AML-193 (cell line): ENCODE results near the gene POLR3C.
"Not testable (repeated sequence)": the region's sequence is repeated elsewhere in the genome, so short reads cannot be mapped to it uniquely, and the experiment has no call there.

Source experiments
- DNase-seq, 2 experiments: peaks; one replicate each; lab custom pipeline; 2025; lab: John Stamatoyannopoulos, UW

POLR3C gene, protein sequence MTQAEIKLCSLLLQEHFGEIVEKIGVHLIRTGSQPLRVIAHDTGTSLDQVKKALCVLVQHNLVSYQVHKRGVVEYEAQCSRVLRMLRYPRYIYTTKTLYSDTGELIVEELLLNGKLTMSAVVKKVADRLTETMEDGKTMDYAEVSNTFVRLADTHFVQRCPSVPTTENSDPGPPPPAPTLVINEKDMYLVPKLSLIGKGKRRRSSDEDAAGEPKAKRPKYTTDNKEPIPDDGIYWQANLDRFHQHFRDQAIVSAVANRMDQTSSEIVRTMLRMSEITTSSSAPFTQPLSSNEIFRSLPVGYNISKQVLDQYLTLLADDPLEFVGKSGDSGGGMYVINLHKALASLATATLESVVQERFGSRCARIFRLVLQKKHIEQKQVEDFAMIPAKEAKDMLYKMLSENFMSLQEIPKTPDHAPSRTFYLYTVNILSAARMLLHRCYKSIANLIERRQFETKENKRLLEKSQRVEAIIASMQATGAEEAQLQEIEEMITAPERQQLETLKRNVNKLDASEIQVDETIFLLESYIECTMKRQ

DNA sequence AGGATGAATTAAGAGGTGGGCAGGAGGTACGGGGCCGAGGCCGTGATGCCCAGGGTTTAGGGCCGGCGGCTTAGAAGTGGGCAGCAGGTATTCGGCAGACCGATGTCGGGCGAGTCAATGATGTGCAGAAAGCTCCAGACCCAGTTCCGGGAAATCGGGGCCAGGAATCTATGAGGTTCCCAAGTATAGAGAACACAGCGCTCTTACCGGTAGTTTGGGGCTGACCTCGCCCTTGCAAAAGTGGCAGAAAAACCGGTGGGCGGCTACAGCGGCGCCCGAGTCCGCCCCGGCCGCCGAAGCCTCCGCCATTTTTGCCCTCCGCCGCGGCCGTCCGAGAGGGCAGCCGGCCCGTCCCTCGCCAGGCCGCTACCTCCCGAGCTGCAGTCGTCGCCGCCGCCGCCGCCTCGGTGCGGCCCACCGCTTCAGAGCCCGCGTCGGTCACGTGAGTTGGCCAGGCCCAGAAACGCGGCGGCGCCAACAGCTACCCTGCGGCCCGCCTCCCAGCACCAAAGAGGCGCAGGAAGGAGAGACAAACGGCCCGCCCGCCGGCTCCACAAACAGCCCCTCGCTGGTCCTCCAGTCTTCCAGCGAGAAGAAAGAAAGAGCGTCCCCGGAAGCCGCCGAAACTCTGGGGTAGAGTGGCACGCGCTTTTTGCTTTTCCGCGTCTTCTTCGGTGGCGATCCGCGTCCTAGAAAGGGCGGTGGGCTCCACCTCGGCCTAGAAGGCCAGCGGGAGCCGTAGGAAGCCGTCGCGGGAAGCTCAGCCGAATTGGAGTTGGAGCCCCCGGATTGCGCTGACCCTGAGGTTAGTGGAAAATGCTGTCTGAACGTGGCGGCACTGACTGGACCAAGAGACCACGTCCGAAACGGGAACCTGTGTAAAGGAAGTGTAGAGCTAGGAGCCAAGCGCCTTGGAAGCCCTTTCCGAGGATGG is at the start of gene POLR3C, which contains the start of gene RNF115:
Gene POLR3C, plus strand, starts transcription at position 636 of the 934 bp plus-strand sequence. CDS start 1,577 bp downstream, outside the sequence.
Gene RNF115, minus strand, starts transcription at position 531 of the 934 bp plus-strand sequence. Its CDS starts 222 bp downstream, at position 309.
- peak; percentile 89 to 92 for DNase-seq

DNA sequence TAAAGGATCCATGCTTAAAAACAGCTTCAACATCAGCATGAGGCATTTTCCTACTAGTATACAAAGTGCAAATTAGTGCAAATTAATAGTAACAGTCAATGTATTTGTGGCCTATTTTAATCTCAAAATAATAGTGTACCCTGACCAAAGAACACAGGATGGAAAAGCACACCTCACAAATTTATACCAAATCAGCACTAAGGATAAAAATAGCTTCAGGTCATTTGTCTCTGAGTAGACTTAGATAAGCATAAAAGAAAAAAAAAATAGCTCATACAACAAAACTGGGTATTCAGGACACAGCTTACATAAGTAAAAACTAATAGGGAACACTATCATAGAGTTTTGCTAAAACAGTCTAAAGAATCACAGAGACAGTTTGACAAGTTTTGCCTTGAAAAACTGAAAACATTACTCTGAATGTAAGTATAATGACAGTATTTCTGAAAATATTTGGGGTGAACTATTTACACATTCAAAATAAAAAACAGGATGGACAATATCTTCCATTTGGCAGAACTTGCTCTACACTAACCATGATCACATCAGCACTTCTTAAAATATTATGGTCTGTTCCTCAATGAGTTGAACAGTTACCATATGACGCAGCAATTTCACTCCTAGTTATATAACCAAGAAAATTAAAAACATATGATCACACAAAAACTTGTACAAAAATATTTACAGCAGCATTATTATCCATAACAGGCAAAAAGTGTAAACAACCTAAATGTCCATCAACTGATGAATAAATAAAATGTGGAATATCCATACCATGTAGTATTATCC is 46.4 kb upstream of the POLR3C start:
- DNase-seq: no peak

DNA sequence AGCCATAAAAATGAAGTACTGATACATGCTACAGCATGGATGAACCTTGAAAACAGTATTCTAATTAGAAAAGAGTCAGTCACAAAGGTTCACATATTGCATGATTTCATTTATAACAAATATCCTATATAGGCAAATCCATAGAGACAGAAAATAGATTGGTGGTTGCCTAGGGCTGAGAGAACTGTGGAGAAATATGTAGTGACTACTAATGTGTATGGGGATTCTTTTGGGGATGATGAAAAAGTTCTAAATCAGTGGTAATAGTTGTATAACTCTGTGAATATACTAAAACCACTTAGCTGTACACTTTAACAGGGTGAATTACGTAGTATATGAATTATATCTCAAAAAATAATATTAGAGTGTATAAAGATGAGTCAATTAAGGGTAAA is 45.9 kb upstream of the POLR3C start:
- no peak for DNase-seq

DNA sequence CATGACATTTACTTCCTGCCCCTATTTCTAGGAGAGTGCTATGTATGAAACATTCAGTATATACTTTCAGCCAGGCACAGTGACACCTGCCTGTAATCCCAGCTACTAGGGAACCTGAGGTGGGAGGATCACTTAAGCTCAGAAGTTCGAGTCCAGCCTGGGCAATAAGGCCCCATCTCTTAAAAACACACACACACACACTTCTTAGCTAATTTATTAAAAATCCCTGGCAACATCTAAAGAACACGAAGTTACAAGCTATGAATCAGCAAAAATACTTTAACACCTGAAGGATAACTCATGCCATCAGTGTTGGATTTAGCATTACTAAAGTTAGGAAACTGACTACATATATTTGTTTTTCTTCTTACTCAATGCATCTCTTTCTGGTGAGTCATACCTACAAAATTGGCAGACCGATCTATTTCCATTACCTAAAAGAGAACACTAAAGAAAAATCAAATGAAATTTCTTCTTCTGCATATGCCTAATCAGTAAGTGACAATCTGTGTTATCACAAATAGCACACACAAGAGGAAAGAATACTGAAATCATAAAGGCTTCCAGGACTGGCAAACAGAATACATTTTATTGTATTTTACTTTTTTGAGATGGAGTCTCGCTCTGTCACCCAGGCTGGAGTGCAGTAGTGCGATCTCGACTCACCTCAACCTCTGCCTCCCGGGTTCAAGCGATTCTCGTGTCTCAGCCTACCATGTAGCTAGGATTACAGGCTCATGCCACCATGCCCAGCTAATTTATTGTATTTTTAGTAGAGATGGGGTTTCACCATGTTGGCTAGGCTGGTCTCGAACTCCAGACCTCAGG is 41.5 kb upstream of the POLR3C start:
- DNase-seq: no peak

DNA sequence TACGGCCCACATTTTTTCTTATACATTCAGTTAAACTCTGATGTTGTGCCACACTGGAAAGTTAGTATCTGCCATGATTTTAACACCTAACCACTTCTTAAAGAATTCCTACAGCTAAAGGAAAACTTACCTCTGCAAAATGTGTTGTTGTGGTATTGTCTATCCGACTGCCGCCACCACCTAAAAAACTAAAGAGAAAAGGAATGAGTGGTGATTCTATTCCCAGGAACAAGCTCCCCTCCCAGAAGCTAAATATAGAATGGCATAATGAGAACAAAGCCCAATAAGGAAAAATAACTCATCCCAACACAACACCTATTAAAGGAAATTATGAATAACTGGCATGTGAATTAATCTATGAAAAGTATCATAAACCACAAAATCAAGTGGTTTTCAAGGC is 39.6 kb upstream of the POLR3C start:
- DNase-seq: no peak

DNA sequence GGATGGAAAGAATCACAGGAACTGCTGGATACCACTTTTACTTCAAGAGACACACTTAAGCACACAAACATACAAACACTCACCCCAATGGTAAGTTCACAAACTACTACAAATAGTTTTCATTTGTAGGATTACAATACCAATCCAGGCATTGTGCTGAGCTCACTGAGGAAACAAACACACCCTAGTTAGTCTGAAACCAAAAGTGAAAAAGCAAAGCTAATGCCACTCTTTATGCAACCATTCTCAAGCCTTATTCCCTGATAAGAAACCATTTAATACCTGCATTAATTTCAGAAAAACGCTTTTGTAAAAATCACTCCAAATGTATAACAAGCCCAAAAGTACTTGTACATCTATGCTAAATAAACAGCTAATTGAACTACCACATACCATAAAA is 38.5 kb upstream of the POLR3C start:
- no peak for DNase-seq

DNA sequence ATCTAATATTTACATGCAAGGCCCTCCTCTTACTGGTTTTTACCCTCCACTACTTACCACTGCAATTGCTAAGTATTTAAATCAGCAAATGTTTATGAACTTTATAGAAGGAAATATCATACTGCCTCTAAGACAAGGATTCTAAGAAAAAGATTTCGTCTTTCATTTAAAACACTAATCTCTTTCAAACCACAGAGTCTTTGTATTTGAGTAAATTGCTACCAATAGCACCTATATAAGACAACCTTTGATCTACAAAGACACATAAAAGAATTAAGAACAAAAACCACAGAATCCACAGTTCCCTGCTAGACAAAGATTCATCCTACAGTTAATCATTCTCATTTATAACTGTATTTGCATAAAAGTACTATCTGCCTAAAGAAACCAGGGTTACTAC is 37.7 kb upstream of the POLR3C start:
- no peak for DNase-seq

DNA sequence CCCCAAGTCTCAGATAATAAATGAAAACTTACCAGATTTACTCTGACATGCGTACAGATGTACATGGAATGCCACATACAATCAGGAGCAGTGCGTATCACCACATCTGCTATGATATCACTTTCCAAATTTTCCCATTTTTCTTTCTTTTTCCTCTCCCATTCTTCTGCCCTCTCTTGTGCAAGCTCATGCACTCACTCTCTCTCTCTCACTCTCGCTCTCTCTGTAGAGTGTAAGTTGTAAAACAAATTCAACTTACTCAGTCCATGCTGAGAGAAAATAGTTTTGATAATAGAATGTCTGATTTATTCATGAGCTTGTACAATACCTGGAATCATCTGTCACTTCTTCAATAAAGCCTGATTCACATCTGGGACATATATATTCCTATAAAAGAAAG is 35.4 kb upstream of the POLR3C start:
- no peak for DNase-seq

DNA sequence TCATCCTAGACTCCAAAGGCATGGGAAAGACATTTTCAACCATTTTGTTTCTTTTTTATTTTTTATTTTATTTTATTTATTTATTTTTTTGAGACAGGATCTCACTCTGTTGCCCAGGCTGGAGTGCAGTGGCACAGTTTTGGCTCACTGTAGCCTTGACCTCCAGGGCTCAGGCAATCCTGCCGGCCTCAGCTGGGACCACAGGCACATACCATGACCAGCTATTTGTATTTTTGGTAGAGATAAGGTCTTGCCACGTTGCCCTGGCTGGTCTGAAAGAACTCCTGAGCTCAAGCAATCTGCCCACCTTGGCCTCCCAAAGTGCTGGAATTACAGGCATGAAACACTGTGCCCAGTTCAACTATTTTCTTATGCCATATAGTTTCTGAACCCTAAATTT is 32.1 kb upstream of the POLR3C start:
- not testable (repeated sequence) for DNase-seq

DNA sequence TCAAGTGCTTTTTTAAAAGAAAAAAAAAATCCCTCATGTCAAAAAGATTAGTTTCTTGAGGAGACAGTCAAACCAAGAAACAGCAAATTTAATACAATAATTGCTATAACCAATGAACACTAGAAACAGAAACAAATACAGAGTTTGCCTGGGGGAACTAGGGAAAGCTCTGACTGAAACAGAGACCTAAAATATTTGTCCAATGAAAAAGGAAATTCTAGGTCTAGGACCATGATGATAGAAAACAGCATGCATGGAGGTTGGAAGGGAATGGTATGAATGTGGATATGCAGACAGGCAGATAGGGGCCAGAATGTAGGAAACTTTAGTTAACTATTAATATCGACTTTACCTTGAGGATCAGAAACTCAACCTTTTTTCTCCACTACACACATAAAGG is 31.5 kb upstream of the POLR3C start:
- no peak for DNase-seq

DNA sequence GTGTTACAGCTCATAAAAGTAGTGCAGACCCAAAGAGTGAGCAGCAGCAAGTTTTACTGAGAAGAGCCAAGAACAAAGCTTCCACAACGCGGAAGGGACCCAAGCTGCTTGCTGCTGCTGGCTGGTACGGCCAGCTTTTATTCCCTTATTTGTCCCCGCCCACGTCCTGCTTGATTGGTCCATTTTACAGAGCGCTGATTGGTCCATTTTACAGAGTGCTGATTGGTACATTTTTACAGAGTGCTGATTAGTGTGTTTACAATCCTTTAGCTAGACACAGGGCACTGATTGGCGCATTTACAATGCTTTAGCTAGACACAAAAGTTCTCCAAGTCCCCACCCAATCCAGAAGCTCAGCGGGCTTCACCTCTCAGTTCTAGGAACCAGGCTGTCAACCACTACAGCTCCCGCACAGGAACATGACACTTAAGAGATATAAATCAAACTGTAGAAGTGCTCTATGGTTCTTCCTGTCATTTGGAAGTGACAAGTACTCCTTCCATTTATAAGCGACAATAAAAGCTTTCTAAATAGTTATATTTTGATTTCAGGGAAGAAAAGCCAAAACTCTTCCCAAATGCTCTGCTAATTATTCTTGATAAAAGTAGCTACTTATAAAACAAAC is 28.6 kb upstream of the POLR3C start:
- DNase-seq: no peak

DNA sequence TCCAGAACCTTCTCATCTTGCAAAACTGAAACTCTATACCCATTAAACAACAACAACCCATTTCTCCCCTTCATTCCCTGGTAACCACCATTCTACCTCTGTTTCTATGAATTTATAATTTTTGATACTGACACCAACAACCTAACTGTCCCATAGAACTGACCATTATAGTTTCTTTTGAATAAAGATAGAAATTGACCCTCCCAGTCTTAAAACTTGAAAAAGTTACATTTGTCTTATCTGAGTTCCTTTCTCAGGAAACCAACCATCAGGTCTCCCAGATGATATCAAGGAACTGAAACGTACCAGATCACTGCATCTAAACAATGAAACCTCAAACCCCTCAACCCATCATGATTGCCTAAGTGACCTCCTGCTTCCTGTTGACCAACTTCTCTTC is 27.2 kb upstream of the POLR3C start:
- DNase-seq: no peak

DNA sequence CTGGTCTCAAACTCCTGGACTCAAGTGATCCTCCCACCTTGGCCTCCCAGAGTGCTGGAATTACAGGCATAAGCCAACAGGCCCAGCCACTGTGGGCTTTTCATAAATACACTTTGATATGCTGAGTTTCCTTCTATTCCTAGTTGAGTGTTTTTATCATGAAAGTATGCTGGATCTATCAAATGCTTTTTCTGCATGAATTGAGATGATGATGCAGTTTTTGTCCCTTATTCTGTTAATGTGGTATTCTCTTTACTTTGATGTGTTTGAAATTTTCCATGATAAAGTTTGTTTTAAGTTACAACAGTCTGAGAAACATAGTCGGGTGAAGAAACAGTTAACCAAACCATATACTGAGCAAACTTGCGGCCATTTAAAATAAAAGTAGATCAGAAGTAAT is 24.2 kb upstream of the POLR3C start:
- DNase-seq: no peak

DNA sequence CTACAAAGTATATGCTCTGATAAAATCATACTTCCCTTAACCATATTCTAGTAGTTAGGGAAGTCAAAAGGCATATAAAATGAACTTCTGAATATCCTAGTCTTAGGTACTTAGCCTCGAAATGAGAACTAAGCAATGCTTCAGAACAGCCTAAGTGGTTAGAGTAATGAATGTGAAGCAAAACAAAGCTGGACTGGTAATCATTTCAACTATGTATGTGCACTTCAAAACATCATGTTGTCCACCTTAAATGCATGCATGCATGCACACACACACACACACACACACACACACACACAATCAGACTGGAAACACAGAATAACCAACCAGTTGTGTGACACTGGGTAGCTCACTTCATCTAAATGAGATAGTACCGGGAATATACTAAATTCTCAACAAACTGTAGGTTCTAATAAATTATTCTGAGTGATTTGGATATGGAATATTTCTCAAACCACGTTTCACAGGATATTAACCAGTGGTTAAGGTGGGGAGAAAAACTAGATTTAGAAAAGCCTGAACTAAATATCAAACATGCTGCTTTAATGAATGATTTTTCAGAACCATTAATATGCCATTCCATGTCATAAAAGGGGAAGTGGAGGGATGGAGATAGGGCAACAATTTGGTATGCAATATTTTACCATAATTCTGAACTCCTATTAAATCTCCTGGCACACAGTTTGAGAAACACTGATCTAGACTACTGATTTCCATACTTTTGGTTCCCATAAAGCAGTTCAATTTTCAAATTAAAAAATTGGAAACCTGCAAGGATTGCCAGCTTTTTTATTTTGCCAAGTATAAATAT is 19.6 kb upstream of the POLR3C start:
- DNase-seq: no peak

DNA sequence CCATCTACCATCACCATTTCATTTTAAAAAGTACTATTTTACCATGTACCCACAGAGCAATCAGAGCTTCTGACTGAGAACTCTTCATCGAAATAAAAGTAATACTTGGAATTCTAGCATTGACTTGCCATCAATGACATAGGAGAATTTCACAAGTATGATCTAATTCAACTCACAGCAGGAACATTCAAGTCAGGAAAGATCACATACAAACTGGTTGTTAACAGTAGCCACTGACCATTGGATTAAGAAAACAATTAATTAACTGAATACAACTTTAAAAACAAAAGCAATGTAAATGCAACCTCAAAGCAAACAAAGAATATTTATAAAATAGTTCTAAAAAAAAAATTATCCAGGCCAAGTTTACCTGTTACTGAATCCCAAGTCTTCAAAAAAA is 18.9 kb upstream of the POLR3C start:
- no peak for DNase-seq

DNA sequence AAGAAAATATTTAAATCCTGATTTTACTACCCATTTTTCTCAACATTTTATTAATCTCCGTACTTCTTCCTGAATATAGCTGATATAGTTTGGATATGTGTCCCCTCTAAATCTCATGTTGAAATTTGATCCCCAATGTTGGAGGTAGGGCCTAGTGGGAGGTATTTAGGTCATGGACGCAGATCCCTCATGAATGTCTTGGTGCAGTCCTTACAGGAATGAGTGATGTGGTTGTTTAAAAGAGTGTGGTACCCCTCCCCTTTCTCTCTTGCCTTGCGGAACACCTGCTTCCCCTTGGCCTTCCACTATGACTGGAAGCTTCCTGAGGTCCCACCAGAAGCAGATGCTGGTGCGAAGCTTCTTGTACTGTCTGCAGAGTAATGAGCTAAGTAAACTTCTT is 17.6 kb upstream of the POLR3C start:
- no peak for DNase-seq

DNA sequence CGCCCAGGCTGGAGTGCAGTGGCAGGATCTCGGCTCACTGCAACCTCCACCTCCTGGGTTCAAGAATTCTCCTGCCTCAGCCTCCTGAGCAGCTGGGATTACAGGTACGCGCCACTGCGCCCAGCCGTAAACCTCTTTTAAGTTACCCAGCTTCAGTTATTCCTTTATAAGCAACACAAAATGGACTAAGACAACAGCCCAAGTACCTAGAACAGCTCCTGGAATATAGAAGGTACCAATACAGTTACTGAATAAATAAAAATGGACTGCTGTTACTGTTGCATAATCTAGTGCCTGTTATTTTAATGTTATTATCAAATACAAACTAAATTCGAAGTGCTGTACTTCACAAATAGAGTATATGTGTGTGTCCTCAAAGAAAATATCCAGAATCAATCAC is 17.2 kb upstream of the POLR3C start:
- DNase-seq: no peak

DNA sequence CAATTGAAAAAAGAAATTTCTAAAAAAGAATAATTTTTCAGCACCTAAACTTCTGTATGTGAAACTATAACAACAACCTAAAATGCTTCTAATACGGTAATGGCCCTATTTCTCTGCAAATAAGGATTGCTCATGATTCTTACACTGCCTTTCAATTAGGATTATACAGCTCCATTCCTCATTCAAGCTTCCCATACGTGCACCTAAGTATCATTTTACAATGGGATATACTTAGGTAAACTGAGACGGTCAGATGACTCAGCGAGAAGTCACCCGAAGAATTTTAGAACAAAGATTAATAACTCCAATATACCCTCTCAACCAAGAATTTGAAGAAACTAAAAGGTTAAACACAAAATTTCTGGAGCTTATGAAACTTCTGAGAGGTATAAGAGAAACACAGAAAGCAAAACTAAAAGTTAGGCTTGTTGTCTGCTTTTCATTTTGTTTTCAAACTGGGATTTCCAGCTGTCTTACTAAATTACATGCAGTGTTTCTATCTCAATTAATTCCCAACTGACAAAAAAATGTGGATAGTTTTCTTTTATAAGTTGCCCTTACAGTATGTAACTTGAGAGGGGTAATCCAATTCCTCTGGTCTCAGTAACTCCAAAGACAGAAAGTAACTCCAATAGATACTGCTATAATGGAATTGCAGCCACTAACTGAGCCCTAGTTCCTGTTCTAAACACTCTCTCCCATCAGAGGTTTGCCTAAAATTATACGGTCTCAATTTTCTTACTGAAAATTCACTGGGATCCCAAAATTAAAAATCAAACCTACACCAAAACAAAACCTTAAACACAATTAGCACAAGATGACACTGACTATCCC is 10.8 kb upstream of the POLR3C start:
- DNase-seq: not testable (repeated sequence)

DNA sequence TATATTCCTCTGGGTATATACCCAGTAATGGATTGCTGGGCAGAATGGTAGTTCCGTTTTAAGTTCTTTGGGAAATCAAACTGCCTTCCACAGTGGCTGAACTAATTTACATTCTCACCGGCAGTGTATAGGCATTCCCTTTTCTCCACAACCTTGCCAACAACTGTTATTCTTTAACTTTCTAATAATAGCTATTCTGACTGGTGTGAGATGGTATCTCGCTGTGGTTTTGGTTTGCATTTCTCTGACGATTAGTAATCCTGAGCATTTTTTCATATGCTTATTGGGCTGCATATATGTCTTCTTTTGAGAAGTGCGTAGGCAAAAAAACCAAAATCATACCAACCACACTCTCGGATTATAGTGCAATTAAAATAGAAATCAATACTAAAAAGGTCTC is 5.9 kb upstream of the POLR3C start:
- not testable (repeated sequence) for DNase-seq
